ENCODE results near the gene SLC25A20. TPM values are rescaled to one million over a fixed set of nuclear protein-coding genes. Genes with fewer than 3 reads are reported as not detected.

SLC25A20 gene
- polyA plus RNA-seq, 2 of the 4 experiments (the other 2 are of a cell fraction) = 13.5 to 22.4 TPM

DNA sequence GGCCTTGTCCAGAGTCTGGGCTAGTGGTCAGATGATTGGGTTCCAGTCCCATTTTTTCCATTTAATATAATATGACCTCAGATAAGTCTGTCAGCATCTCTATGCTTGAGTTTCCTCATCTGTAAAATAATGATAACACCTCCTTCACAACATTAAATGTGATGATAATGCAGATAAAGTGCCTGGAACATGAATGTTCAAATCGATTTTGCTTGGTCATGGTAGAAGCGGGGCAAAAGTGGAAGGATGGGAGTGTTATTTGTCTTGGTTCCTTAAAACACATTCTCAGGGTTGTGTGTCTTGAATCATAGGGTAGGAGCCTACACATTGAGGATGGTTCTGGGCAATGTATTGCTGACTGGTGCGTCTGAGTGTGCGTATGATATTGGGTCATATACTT lies 36.8 kb upstream of the SLC25A20 start:
- 84% methylated on average over 4 of the region's 4 CpGs for WGBS (ENCODE audit: missing lambda C conversion rate)
- peaks cover 16% of the 10 kb centered on the region; the same call in 2 of the 3 replicates for H3K4me1 ChIP-seq
- no peak overlapping the region for H3K4me2 ChIP-seq
- ChIA-PET CTCF (interaction anchor here (0.9 to 1.8 kb wide), 3 partner anchors 11 to 203 kb away, joined by 3 to 4 read pairs (median 4); no protein-coding TSS in a partner anchor), POLR2A (no interaction called here)
- no peaks in the 10 kb centered on the region for H3K9me3 ChIP-seq
- DNase-seq (ENCODE audit: low read depth in 1 of 2, low spot score in 1 of 2) (no peak), FAIRE-seq (no peak), ATAC-seq (no peak)
- no peak overlapping the region for H3K4me3 ChIP-seq
- H3K27ac ChIP-seq = no peak overlapping the region
- TF ChIP-seq MAFK (IDR thresholded peaks at IDR 0.05; ENCODE audit: partially characterized antibody) (peak; percentile 73), CBX2 (IDR thresholded peaks at IDR 0.05; ENCODE audit: borderline replicate concordance, low read depth) (no peak), CHD2 (IDR thresholded peaks at IDR 0.05; ENCODE audit: low read length, partially characterized antibody) (no peak), RAD21 (conservative IDR thresholded peaks at IDR 0.05 in 1 of 2, IDR thresholded peaks at IDR 0.05 in 1 of 2) (no peak)
- TF ChIP-seq, protein P1, sequence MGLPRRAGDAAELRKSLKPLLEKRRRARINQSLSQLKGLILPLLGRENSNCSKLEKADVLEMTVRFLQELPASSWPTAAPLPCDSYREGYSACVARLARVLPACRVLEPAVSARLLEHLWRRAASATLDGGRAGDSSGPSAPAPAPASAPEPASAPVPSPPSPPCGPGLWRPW (IDR thresholded peaks at IDR 0.05) = no peak

DNA sequence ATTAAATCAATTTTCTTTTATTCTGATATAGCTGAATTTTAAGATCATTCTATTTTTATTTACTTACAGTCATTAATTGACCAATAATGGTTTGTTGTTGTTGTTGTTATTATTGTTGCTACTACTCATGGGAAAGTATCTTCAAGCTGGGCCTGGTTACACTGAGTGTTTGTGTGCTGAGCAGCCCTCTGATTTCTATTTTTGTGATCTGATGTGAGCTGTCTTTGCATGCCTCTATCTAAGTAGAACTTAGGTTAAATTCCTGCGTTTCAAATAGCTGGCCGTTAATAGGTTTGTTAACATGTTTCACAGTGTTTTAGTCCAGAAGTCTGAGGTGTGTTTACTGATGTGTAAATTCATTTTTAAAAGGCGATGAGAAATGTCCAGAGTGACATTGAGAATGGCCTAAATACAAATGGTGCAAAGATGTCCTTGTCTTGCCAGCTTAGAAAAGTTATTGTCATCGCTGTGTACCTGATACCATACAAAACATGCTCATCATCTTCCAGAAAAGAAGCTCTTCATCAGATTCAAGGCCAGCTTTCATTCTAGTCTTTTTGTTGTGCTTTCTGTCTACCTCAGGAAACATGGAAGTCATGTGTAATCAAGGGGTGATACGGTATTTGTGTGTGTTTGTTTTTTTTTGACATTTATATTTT lies 35.8 kb upstream of the SLC25A20 start:
- Histone ChIP-seq H3K4me1 (peaks cover 16% of the 10 kb centered on the region; the same call in 2 of the 3 replicates), H3K4me2 (no peak overlapping the region), H3K9me3 (no peaks in the 10 kb centered on the region), H3K4me3 (no peak overlapping the region), H3K27ac (no peak overlapping the region)
- 94% methylated on average over 5 of the region's 5 CpGs for WGBS (ENCODE audit: missing lambda C conversion rate)
- no peak for FAIRE-seq
- ChIA-PET CTCF (interaction anchor here (0.9 to 1.1 kb wide), 3 partner anchors 11 to 202 kb away, joined by 3 to 4 read pairs (median 3); no protein-coding TSS in a partner anchor), POLR2A (no interaction called here)
- DNase-seq (ENCODE audit: low read depth in 1 of 2, low spot score in 1 of 2) = no peak
- TF ChIP-seq HEYL (CRISPR knock-in tag; IDR thresholded peaks at IDR 0.05) (no peak), PHF8 (IDR thresholded peaks at IDR 0.05; ENCODE audit: borderline replicate concordance, low read depth) (no peak), CBX8 (IDR thresholded peaks at IDR 0.05) (no peak), HDAC2 (IDR thresholded peaks at IDR 0.05) (no peak), HOXB13 (CRISPR knock-in tag; IDR thresholded peaks at IDR 0.05; ENCODE audit: low read depth) (no peak), FOXS1 (CRISPR knock-in tag; IDR thresholded peaks at IDR 0.05) (no peak), HOXA7 (CRISPR knock-in tag; IDR thresholded peaks at IDR 0.05) (no peak), KDM1A (IDR thresholded peaks at IDR 0.05; ENCODE audit: low read depth) (no peak), JUN (IDR thresholded peaks at IDR 0.05) (no peak), GATA3 (IDR thresholded peaks at IDR 0.05; ENCODE audit: borderline replicate concordance) (no peak), NPAS2 (CRISPR knock-in tag; IDR thresholded peaks at IDR 0.05; ENCODE audit: borderline replicate concordance) (no peak)
- TF ChIP-seq, protein P1 (IDR thresholded peaks at IDR 0.05) = no peak
- TF ChIP-seq, protein P2, sequence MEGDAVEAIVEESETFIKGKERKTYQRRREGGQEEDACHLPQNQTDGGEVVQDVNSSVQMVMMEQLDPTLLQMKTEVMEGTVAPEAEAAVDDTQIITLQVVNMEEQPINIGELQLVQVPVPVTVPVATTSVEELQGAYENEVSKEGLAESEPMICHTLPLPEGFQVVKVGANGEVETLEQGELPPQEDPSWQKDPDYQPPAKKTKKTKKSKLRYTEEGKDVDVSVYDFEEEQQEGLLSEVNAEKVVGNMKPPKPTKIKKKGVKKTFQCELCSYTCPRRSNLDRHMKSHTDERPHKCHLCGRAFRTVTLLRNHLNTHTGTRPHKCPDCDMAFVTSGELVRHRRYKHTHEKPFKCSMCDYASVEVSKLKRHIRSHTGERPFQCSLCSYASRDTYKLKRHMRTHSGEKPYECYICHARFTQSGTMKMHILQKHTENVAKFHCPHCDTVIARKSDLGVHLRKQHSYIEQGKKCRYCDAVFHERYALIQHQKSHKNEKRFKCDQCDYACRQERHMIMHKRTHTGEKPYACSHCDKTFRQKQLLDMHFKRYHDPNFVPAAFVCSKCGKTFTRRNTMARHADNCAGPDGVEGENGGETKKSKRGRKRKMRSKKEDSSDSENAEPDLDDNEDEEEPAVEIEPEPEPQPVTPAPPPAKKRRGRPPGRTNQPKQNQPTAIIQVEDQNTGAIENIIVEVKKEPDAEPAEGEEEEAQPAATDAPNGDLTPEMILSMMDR (IDR thresholded peaks at IDR 0.05) = no peak
- no peak for ATAC-seq

DNA sequence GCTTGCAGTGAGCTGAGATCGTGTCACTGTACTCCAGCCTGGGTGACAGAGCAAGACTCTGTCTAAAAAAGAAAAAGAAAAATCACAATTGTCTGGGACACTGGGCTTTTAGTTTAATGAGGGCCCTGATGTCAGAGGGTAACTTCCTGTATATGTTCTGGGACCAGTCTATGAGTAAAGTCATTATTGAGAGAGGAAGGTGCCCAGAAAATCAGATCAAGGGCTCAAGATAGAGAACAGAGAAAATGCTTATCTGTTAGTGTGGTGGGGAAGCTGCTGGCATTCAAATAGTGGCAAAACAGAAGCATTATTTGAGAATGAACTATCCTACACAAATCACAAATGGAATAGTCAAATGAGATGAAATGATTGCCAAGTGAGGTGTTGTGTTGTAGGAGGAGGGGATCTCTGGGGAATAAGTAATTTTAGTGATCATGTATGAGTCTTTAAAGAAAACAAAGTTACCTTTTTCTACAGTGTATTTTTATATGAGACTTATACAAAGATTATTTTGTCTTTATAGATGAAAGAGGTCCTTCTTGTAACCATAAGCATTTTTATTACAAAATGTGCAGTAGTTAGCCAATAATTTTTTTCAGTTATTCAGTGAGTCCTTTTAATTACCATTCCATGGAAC lies 33.4 kb upstream of the SLC25A20 start:
- TF ChIP-seq EP300 (IDR thresholded peaks at IDR 0.05) = no peak
- TF ChIP-seq, protein P3, sequence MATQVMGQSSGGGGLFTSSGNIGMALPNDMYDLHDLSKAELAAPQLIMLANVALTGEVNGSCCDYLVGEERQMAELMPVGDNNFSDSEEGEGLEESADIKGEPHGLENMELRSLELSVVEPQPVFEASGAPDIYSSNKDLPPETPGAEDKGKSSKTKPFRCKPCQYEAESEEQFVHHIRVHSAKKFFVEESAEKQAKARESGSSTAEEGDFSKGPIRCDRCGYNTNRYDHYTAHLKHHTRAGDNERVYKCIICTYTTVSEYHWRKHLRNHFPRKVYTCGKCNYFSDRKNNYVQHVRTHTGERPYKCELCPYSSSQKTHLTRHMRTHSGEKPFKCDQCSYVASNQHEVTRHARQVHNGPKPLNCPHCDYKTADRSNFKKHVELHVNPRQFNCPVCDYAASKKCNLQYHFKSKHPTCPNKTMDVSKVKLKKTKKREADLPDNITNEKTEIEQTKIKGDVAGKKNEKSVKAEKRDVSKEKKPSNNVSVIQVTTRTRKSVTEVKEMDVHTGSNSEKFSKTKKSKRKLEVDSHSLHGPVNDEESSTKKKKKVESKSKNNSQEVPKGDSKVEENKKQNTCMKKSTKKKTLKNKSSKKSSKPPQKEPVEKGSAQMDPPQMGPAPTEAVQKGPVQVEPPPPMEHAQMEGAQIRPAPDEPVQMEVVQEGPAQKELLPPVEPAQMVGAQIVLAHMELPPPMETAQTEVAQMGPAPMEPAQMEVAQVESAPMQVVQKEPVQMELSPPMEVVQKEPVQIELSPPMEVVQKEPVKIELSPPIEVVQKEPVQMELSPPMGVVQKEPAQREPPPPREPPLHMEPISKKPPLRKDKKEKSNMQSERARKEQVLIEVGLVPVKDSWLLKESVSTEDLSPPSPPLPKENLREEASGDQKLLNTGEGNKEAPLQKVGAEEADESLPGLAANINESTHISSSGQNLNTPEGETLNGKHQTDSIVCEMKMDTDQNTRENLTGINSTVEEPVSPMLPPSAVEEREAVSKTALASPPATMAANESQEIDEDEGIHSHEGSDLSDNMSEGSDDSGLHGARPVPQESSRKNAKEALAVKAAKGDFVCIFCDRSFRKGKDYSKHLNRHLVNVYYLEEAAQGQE (IDR thresholded peaks at IDR 0.05) = no peak
- no peak for TF ChIP-seq CBX2 (IDR thresholded peaks at IDR 0.05; ENCODE audit: borderline replicate concordance, low read depth)
- Histone ChIP-seq H3K27ac (no peak overlapping the region), H3K9me3 (no peaks in the 10 kb centered on the region), H3K4me3 (no peak overlapping the region), H3K4me2 (no peak overlapping the region), H3K4me1 (peaks cover 19% of the 10 kb centered on the region)
- no peak for ATAC-seq
- ChIA-PET POLR2A (no interaction called here), CTCF (interaction anchor here (0.7 kb wide), 1 partner anchor 276 kb away, joined by 4 read pairs; no protein-coding TSS in a partner anchor)
- DNase-seq (ENCODE audit: low read depth in 1 of 2, low spot score in 1 of 2) = no peak
- 88% methylated on average over 1 of the region's 1 CpG for WGBS (ENCODE audit: missing lambda C conversion rate)
- FAIRE-seq = no peak

Measured in A549 (cell line).